ENCODE measurements around the gene CAMK2D. TPM values are rescaled to one million over a fixed set of nuclear protein-coding genes. Genes with fewer than 3 reads are reported as not detected.

The CAMK2D gene
- total and polyA plus RNA-seq, 10 donors, result 5.9 to 44.2 (median 33.3) TPM

DNA sequence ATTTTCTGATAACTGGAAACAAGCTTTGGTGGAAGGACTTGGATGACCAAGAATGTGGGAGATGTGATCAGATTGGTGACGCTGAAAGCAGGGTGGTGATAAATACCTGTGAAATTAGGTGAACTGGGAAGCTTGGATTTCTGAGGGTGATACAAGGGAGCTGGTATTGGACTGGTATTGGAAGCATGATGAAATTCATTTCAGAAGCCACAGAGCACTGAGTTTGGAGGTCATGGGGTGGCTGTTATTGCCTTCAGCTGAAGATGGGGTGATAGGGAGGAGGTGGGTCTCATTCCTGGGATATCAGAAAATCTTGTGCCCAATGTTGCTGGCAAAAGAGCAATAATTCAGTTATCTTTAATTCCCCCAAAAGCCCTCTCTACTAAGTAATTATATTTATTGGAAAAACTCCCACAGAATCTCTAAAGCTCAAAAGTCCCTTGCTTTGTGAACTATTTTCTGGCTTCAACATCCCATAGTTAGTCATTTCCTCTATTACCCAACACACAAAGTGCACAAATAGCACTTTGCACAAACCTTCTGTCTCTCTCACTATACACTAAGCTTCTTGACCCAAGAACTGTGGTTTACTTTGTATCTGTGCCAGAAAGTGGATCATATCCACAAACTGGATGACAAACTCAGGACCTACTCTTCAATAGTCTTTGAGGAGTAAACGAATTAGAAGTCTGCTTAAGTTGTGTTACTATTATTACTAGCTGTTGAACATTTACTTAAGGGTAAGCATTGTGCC is 23.1 kb upstream of the CAMK2D start:
- intact Hi-C loops (cut with DNase I; ENCODE audit: low total_unique reads), result no loop called here

DNA sequence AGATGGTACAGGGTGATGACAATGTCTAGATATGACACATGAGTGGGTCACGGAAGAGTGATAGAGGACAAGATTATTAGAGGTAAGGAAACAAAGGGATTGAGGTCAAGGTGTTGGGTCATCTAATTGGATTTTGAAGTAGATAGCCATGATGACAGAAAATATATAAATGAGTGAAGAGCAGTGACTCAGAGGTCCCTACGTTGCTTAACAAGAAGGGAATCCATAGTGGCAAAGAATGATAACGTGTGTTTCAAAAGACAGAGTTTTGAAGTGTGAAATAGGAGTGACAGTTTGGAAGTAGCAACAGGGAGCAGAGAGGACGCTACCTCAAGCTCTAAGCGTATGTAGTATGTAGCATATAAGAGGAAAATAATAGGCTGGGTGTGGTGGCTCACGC is 22.2 kb upstream of the CAMK2D start:
- 80 to 92% (median 88%) methylated on average over 6 of the region's 6 CpGs for WGBS, 5 donors
- H3K27me3 ChIP-seq (replicated peaks in 1 of 7), result no peaks in the 10 kb centered on the region

More for the DNA sequence above, 23.1 kb upstream of the CAMK2D start:
- WGBS, 5 donors, result 65 to 86% (median 70%) methylated on average over 2 of the region's 2 CpGs
- no peak for TF ChIP-seq POLR2AphosphoS5 (IDR thresholded peaks at IDR 0.05)
- TF ChIP-seq, protein P1, sequence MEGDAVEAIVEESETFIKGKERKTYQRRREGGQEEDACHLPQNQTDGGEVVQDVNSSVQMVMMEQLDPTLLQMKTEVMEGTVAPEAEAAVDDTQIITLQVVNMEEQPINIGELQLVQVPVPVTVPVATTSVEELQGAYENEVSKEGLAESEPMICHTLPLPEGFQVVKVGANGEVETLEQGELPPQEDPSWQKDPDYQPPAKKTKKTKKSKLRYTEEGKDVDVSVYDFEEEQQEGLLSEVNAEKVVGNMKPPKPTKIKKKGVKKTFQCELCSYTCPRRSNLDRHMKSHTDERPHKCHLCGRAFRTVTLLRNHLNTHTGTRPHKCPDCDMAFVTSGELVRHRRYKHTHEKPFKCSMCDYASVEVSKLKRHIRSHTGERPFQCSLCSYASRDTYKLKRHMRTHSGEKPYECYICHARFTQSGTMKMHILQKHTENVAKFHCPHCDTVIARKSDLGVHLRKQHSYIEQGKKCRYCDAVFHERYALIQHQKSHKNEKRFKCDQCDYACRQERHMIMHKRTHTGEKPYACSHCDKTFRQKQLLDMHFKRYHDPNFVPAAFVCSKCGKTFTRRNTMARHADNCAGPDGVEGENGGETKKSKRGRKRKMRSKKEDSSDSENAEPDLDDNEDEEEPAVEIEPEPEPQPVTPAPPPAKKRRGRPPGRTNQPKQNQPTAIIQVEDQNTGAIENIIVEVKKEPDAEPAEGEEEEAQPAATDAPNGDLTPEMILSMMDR (IDR thresholded peaks at IDR 0.05 in 8 of 11, conservative IDR thresholded peaks at IDR 0.05 in 3 of 11), result no peak
- TF ChIP-seq POLR2A (IDR thresholded peaks at IDR 0.05), result no peak
- H3K4me3 ChIP-seq, result no peak overlapping the region
- H3K27me3 ChIP-seq (replicated peaks in 1 of 7), result no peaks in the 10 kb centered on the region
- no peaks in the 10 kb centered on the region for H3K9me3 ChIP-seq
- peaks cover 0 to 22% (median 2%) of the 10 kb centered on the region in 6 donors for H3K4me1 ChIP-seq
- H3K27ac ChIP-seq, result peak overlapping the region in 4 of 8 donors; percentile 22 to 53 (median 45)
- no peak for DNase-seq
- H3K36me3 ChIP-seq, result no peaks in the 10 kb centered on the region

DNA sequence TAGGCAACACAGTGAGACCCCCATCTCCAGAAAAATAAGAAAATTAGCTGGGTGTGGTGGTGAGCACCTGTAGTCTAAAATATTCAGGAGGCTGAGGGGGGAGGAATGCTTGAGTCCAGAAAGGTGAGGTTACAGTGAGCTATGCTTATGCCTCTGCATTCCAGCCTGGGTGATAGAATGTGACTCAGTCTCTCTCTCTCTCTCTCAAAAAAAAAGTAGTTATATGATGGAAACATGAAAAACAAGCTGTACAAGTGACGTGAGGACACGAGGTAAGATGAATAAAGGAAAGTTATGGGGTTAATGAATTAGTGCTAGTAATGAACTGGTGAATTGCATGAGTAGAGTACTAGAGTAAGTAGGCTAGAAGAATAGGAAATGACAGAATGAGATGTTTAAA is 21.8 kb upstream of the CAMK2D start:
- Histone ChIP-seq H3K9me3 (no peaks in the 10 kb centered on the region), H3K36me3 (no peaks in the 10 kb centered on the region), H3K27me3 (replicated peaks in 1 of 7) (no peaks in the 10 kb centered on the region), H3K4me1 (peaks cover 0 to 18% (median 0%) of the 10 kb centered on the region in 6 donors), H3K27ac (no peak overlapping the region), H3K4me3 (no peak overlapping the region)
- WGBS, 5 donors, result 86 to 94% (median 89%) methylated on average over 2 of the region's 2 CpGs
- DNase-seq, result no peak
- TF ChIP-seq, protein P1 (IDR thresholded peaks at IDR 0.05 in 8 of 11, conservative IDR thresholded peaks at IDR 0.05 in 3 of 11), result no peak
- TF ChIP-seq POLR2AphosphoS5 (IDR thresholded peaks at IDR 0.05) (no peak), POLR2A (IDR thresholded peaks at IDR 0.05) (no peak)
- intact Hi-C loops (cut with DNase I; ENCODE audit: low total_unique reads), result no loop called here

More for the DNA sequence above, 22.2 kb upstream of the CAMK2D start:
- no peak for DNase-seq
- Histone ChIP-seq H3K4me3 (no peak overlapping the region), H3K4me1 (peaks cover 0 to 21% (median 0%) of the 10 kb centered on the region in 6 donors), H3K27ac (no peak overlapping the region), H3K9me3 (no peaks in the 10 kb centered on the region), H3K36me3 (no peaks in the 10 kb centered on the region)
- intact Hi-C loops (cut with DNase I; ENCODE audit: low total_unique reads), result no loop called here
- TF ChIP-seq POLR2A (IDR thresholded peaks at IDR 0.05) (no peak), POLR2AphosphoS5 (IDR thresholded peaks at IDR 0.05) (no peak)
- TF ChIP-seq, protein P1 (IDR thresholded peaks at IDR 0.05 in 8 of 11, conservative IDR thresholded peaks at IDR 0.05 in 3 of 11), result no peak

- Histone ChIP-seq H3K9me3 (no peaks in the 10 kb centered on the region), H3K4me1 (peaks cover 0 to 18% (median 0%) of the 10 kb centered on the region in 6 donors), H3K27ac (no peak overlapping the region), H3K27me3 (replicated peaks in 1 of 7) (no peaks in the 10 kb centered on the region), H3K36me3 (no peaks in the 10 kb centered on the region), H3K4me3 (no peak overlapping the region)
- intact Hi-C loops (cut with DNase I; ENCODE audit: low total_unique reads), result no loop called here
- TF ChIP-seq, protein P1 (IDR thresholded peaks at IDR 0.05 in 8 of 11, conservative IDR thresholded peaks at IDR 0.05 in 3 of 11), result peak; percentile 20 to 70 (median 54)
- TF ChIP-seq POLR2AphosphoS5 (IDR thresholded peaks at IDR 0.05) (no peak), POLR2A (IDR thresholded peaks at IDR 0.05) (no peak)
- no peak for DNase-seq
- 8 to 14% (median 11%) methylated on average over 2 of the region's 2 CpGs for WGBS, 5 donors
Measured at GRCh38 chr4:113781439-113782040, 20.0 kb upstream of the CAMK2D start.
